ENCODE measurements around the gene DMRT3. TPM values are rescaled to one million over a fixed set of nuclear protein-coding genes. Genes with fewer than 3 reads are reported as not detected.
A peak's percentile ranks its signal among the peaks of the same experiment; 100 is the strongest.

Gene DMRT3
- total RNA-seq, 1 donor from 2014 or later, result not detected

DNA sequence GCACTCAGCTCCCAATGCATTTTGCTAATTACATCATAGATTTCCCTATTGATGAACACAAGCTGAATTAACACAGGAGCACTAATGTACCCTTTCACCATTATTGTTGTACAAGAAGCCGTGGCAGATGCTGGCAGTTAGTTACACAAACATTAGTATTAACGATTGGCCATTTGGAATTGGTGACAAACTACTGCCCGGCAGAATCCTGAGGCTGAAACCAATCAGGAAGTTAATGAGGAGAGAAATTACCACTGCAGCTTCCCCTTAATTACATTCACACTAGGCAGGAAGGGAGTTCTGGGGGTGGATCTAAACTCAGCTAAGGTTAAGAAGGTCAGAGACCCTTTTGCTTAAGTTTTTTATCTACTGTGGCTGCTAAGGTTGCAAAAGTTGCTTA is 9.6 kb upstream of the DMRT3 start:
- Mint-ChIP-seq H3K27ac (ENCODE audit: unreplicated experiment) (no peak overlapping the region), H3K9me3 (ENCODE audit: low read depth) (no peaks in the 10 kb centered on the region), H3K36me3 (ENCODE audit: low read depth) (no peaks in the 10 kb centered on the region), H3K4me1 (ENCODE audit: low read depth) (peaks cover 11% of the 10 kb centered on the region), H3K27me3 (ENCODE audit: low read depth) (peaks cover 70% of the 10 kb centered on the region), H3K4me3 (ENCODE audit: unreplicated experiment) (no peak overlapping the region)
- DNase-seq (ENCODE audit: low spot score), result no peak
- TF ChIP-seq, protein P1, sequence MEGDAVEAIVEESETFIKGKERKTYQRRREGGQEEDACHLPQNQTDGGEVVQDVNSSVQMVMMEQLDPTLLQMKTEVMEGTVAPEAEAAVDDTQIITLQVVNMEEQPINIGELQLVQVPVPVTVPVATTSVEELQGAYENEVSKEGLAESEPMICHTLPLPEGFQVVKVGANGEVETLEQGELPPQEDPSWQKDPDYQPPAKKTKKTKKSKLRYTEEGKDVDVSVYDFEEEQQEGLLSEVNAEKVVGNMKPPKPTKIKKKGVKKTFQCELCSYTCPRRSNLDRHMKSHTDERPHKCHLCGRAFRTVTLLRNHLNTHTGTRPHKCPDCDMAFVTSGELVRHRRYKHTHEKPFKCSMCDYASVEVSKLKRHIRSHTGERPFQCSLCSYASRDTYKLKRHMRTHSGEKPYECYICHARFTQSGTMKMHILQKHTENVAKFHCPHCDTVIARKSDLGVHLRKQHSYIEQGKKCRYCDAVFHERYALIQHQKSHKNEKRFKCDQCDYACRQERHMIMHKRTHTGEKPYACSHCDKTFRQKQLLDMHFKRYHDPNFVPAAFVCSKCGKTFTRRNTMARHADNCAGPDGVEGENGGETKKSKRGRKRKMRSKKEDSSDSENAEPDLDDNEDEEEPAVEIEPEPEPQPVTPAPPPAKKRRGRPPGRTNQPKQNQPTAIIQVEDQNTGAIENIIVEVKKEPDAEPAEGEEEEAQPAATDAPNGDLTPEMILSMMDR (IDR thresholded peaks at IDR 0.05), result no peak

DNA sequence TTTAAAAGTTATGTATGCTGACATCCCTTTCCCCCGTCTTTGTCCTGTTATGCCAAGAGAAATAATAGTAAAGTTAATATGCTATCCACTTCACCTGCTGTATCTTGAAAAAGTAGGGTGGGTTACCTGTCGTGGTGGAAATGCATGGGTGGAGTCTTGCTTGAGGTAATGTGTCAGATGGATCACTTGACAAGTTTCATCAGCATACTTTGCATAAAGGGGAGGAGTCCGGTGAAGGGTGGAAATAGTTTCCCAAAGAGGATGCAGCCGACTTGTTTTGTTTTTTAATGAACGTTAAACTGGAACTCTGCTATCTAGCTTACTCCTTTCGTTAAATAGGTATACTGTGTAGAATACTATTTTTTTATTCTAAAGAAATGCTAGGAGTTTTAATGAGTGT is 9.0 kb upstream of the DMRT3 start:
- no peak overlapping the region for H3K27ac Mint-ChIP-seq (ENCODE audit: unreplicated experiment)
- TF ChIP-seq, protein P1 (IDR thresholded peaks at IDR 0.05), result no peak
- no peak overlapping the region for H3K4me3 Mint-ChIP-seq (ENCODE audit: unreplicated experiment)
- peaks cover 70% of the 10 kb centered on the region for H3K27me3 Mint-ChIP-seq (ENCODE audit: low read depth)
- no peaks in the 10 kb centered on the region for H3K9me3 Mint-ChIP-seq (ENCODE audit: low read depth)
- H3K36me3 Mint-ChIP-seq (ENCODE audit: low read depth), result no peaks in the 10 kb centered on the region
- DNase-seq (ENCODE audit: low spot score), result no peak
- peaks cover 15% of the 10 kb centered on the region for H3K4me1 Mint-ChIP-seq (ENCODE audit: low read depth)

DNA sequence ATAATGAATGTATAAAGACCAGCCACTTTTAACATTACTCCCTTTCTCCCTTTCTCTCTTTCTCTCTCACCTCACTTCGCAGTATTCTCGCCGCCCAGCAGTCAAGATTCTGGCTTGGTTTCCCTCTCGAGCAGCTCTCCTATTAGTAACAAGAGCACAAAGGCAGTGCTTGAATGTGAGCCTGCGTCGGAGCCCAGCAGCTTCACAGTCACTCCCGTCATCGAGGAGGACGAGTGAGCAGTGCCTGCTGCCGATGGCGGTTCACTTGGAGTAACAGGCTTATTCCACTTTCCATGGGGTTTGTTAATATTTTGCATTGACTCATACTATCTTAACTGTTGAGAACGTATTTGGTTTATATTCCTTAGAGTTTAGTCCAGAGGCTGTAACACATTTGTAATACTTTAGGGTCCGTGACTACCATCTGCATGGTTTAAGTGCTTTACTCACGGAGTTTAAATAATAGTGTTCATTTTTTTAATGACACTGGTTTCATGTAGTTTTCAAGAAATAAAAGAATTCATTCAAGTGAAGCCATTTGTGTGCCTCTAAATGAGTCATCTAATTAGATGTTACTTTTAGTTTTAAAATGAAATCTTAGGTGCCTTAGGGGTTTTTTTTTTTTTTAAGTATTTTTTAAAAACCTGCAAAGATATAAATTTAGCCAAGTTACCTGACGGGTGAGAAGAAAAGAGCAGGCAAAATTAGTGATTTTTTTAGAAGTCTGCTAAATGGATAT is 8.4 kb upstream of the DMRT3 start:
- TF ChIP-seq, protein P1 (IDR thresholded peaks at IDR 0.05), result no peak
- Mint-ChIP-seq H3K4me1 (ENCODE audit: low read depth) (peaks cover 16% of the 10 kb centered on the region), H3K9me3 (ENCODE audit: low read depth) (no peaks in the 10 kb centered on the region), H3K4me3 (ENCODE audit: unreplicated experiment) (no peak overlapping the region), H3K27me3 (ENCODE audit: low read depth) (peaks cover 67% of the 10 kb centered on the region), H3K27ac (ENCODE audit: unreplicated experiment) (no peak overlapping the region), H3K36me3 (ENCODE audit: low read depth) (no peaks in the 10 kb centered on the region)
- DNase-seq (ENCODE audit: low spot score), result no peak

DNA sequence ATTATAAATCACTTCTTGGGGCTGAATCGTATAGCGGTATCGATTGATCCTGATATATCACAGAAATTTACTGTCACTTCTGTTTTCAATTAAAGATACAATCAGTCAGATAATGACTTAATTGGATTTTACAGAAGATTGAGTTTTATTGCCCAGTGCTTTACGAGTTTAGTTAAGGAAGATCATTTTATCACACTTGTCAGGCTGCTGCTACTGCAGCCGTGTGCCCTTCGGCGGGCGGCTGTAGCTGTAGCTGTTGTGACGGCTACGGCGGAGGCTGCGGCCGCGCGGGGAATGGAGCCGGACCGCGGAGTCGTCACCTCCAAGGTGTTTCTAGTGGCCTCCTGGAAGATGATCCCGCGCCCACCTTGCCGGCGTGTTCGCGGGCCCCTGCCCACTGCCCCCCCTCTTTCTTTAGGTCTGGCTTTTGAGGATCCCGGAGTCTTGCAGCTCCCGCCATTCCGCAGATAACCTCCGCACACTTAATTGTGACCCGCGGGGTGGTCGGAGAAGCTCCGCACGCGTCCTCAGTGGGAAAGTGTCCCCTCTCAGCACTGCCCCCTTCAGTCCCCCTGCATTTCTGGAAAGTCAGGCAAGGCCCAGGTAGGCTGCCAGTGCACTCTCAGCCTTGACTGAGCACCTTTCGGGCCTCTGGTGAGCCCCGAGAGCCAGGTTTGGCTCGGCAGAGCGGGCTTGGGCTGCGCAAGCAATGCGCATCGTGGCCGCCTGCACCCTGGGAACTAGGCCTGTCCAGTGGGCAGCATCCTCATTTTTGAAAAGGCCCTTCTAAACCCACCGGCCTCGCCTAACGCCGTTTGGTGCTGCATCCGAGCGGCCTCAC is 6.9 kb upstream of the DMRT3 start:
- TF ChIP-seq, protein P1 (IDR thresholded peaks at IDR 0.05), result no peak
- no peak for DNase-seq (ENCODE audit: low spot score)
- no peaks in the 10 kb centered on the region for H3K36me3 Mint-ChIP-seq (ENCODE audit: low read depth)
- no peak overlapping the region for H3K4me3 Mint-ChIP-seq (ENCODE audit: unreplicated experiment)
- no peak overlapping the region for H3K27ac Mint-ChIP-seq (ENCODE audit: unreplicated experiment)
- H3K4me1 Mint-ChIP-seq (ENCODE audit: low read depth), result peaks cover 20% of the 10 kb centered on the region
- H3K27me3 Mint-ChIP-seq (ENCODE audit: low read depth), result peaks cover 73% of the 10 kb centered on the region
- H3K9me3 Mint-ChIP-seq (ENCODE audit: low read depth), result no peaks in the 10 kb centered on the region

DNA sequence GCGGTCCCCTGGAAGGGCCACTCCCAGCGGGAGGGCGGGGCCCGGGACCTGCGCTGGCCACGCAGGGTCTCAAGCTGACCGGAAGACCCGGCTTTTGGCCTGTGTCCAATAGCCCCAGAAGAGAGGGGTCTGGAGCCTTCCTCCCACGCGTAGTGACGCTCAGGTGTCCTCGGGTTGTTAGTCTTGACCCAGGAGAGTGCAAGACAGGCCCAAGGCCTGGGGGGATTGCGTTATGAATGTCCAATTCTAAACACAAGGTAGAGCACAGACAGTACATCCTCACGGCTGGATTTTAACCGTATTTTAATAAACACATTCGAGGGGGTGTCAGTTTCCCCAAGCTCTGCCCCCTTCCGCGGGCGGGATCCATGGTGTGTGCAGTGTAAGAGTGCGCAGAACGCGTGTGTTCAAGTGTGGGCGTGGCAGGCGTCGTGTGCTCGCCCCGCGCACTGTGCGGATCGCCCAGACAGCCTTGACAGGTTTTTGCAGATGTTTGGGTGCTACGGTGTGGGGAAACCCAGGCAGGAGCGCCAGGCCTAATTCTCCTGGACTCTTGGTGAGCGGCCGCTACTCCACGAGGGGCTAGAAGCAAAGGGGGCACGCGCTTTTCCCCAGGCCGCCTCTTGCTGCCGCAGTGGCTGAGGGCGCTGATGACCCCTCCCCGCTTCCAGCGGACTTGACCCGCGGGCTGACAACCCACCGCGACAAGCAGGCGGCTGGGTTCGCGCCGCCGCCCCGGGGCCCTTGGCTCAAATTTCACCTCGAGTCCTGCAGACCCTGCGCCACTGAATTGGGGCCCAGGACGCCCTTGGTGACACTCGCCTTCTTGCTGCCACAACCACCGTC is 6.1 kb upstream of the DMRT3 start:
- Mint-ChIP-seq H3K27me3 (ENCODE audit: low read depth) (peaks cover 75% of the 10 kb centered on the region), H3K27ac (ENCODE audit: unreplicated experiment) (no peak overlapping the region), H3K36me3 (ENCODE audit: low read depth) (no peaks in the 10 kb centered on the region), H3K4me3 (ENCODE audit: unreplicated experiment) (peak overlapping the region; percentile 41), H3K9me3 (ENCODE audit: low read depth) (no peaks in the 10 kb centered on the region), H3K4me1 (ENCODE audit: low read depth) (peaks cover 20% of the 10 kb centered on the region)
- TF ChIP-seq, protein P1 (IDR thresholded peaks at IDR 0.05), result no peak
- DNase-seq (ENCODE audit: low spot score), result no peak

All from chondrocyte (in vitro differentiated cells).